NCI-H1092 treated with DMSO at 0.1 percent for 48 hours (cell line): ENCODE results near the gene P3H1.
"Not testable (repeated sequence)": the region's sequence is repeated elsewhere in the genome, so short reads cannot be mapped to it uniquely, and the experiment has no call there.

Experiments used
- DNase-seq: peaks from one replicate; lab custom pipeline; 2025; lab: John Stamatoyannopoulos, UW

Gene P3H1

DNA sequence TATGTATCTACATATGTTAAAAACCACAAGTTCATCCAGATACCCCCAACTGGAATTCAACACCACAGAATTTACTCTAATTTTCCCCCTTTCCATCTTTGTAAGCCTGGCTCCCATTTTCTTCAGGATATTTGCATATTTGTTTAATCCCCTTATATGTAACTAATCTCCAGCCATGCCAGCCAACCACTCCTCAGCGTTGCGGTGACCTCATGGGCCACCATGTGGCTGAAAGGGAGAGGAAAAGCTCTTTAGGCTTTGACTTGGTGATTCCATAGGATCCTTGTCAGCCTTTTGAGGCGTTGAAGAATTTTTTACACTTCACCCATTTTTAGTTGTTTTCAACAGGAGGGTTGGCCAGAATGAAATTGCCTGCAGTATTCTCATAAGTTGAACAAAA, 36.8 kb downstream of the P3H1 start:
- no peak for DNase-seq

DNA sequence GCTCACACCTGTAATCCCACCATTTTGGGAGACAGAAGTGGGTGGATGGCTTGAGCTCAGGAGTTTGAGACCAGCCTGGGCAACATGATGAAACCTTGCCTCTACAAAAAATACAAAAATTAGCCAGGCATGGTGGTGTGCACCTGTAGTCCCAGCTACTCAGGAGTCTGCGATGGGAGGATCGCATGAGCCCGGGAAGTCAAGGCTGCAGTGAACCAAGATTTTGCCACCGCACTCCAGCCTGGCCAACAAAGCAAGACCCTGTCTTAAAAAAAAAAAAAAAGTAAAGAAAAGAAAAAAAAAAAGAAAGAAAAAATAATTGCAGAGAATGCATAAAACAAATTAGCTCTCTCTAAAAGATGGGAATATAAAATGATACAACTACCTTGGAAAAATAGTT, 41.0 kb downstream of the P3H1 start:
- DNase-seq: not testable (repeated sequence)

GRCh38 chr1:42723511-42723910, 43.3 kb downstream of the P3H1 start:
- no peak for DNase-seq

DNA sequence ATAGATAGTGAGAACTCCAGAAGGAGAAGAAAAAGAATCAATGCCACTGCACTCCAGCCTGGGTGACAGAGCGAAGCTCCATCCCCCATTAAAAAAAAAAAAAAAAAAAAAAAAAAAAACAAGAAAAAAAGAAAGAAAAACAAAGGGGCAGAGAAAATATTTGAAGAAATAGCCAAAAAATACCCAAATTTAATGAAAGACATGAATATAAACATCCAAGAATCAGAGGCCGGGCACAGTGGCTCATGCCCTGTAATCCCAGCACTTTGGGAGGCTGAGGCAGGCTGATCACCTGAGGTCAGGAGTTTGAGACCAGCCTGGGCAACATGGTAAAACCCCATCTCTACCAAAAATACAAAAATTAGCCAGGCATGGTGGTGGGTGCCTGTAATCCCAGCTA, 44.4 kb downstream of the P3H1 start:
- not testable (repeated sequence) for DNase-seq

GRCh38 chr1:42721926-42722325, 44.9 kb downstream of the P3H1 start:
- DNase-seq: no peak

GRCh38 chr1:42720868-42721267, 46.0 kb downstream of the P3H1 start:
- DNase-seq: no peak

- not testable (repeated sequence) for DNase-seq
Measured at GRCh38 chr1:42714441-42714840, 52.4 kb downstream of the P3H1 start.

DNA sequence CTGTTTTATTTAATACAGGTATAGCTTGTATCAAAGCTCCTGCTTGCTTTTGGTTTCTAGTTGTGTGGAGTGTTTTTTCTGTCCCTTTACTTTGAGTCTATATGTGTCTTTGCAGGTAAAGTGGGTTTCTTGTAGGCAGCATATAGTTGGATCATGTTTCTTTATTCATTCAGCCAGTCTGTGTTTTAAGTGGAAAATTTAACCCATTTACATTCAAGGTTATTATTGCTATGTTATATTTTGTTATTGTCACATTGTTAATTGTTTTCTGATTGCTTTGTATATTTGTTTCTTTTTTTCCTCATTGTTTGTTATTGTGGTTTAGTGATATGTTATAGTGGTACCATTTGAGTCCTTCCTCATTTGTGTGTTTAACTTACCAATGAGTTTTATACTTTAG, 53.5 kb downstream of the P3H1 start:
- DNase-seq: no peak

GRCh38 chr1:42712808-42713207, 54.0 kb downstream of the P3H1 start:
- DNase-seq: not testable (repeated sequence)

DNA sequence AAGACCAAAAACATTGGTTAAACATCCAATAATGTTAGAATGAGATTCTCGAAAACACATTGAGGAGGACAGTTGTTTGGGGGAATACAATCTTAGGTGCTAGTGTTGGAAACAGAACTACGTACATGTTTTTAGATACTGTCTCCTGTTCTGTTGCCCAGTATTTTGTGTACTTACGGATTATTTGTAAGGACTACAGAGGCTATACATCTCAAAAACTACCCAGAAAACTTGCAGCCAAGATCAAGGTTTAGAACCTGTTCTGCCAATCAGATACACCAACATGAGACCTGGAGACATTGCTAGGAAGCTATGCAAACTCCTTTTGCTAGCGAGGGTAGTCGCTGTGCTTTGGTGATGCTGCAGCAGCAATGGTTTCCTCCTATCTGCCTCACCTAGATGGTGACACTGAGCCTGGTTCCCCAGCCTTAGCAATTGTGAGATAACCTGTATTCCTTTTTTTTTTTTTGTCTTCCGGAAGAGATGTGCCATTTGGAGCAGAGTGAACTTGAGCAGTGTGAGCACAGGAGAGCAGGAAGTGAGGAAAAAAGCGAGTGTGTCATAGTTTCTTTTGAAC, 62.9 kb downstream of the P3H1 start:
- DNase-seq: no peak

GRCh38 chr1:42700006-42700405, 66.8 kb downstream of the P3H1 start:
- DNase-seq: no peak

- DNase-seq: no peak
Measured at GRCh38 chr1:42698081-42698813, 68.6 kb downstream of the P3H1 start.
